Ishikawa (cell line): ENCODE results near the gene ARID4B.

Experiments
- CEBPB ChIP-seq: IDR thresholded peaks from 2 replicates; pipeline ENCODE4 v1.6.1; 2012
- EP300 ChIP-seq: IDR thresholded peaks from 2 replicates; pipeline ENCODE4 v1.6.1; 2012; ENCODE audit warnings: borderline replicate concordance
- RAD21 ChIP-seq: IDR thresholded peaks from 2 replicates; pipeline ENCODE4 v1.6.1; 2012; ENCODE audit warnings: low read depth
- TAF1 ChIP-seq: IDR thresholded peaks from 2 replicates; pipeline ENCODE4 v1.6.1; 2012; ENCODE audit warnings: low read depth, mild to moderate bottlenecking
- USF1 ChIP-seq: IDR thresholded peaks from 2 replicates; pipeline ENCODE4 v1.6.1; 2012
- YY1 ChIP-seq: IDR thresholded peaks from 2 replicates; pipeline ENCODE4 v1.6.1; 2012; ENCODE audit warnings: low read depth
- ZBTB7A ChIP-seq: IDR thresholded peaks from 2 replicates; pipeline ENCODE4 v1.6.1; 2012; ENCODE audit warnings: low read depth
- TF ChIP-seq, protein P1 (sequence below): IDR thresholded peaks from 2 replicates; pipeline ENCODE4 v1.6.1; 2012; ENCODE audit warnings: low read depth, mild to moderate bottlenecking

DNA sequence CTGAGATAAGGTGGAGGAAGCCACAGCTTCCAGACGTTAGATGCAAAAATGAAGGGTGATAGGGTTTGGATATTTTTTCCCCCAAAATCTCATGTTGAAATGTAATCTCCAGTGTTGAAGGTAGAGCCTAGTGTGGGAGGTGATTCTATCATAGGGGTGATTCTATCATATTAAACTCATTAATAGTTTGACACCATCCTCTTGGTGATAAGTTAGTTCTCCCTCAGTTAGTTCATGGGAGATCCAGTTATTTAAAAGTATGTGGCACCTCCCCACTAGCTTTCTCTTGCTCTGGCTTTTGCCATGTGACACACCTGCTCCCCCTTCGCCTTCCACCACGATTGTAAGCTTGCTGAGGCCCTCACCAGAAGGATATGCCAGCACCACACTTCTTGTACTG lies 30.9 kb upstream of the ARID4B start:
- TF ChIP-seq USF1, result no peak
- no peak for TF ChIP-seq CEBPB
- no peak for TF ChIP-seq YY1
- TF ChIP-seq, protein P1, sequence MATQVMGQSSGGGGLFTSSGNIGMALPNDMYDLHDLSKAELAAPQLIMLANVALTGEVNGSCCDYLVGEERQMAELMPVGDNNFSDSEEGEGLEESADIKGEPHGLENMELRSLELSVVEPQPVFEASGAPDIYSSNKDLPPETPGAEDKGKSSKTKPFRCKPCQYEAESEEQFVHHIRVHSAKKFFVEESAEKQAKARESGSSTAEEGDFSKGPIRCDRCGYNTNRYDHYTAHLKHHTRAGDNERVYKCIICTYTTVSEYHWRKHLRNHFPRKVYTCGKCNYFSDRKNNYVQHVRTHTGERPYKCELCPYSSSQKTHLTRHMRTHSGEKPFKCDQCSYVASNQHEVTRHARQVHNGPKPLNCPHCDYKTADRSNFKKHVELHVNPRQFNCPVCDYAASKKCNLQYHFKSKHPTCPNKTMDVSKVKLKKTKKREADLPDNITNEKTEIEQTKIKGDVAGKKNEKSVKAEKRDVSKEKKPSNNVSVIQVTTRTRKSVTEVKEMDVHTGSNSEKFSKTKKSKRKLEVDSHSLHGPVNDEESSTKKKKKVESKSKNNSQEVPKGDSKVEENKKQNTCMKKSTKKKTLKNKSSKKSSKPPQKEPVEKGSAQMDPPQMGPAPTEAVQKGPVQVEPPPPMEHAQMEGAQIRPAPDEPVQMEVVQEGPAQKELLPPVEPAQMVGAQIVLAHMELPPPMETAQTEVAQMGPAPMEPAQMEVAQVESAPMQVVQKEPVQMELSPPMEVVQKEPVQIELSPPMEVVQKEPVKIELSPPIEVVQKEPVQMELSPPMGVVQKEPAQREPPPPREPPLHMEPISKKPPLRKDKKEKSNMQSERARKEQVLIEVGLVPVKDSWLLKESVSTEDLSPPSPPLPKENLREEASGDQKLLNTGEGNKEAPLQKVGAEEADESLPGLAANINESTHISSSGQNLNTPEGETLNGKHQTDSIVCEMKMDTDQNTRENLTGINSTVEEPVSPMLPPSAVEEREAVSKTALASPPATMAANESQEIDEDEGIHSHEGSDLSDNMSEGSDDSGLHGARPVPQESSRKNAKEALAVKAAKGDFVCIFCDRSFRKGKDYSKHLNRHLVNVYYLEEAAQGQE, result no peak
- TF ChIP-seq EP300, result no peak
- no peak for TF ChIP-seq ZBTB7A
- TF ChIP-seq RAD21, result no peak
- no peak for TF ChIP-seq TAF1
